ENCODE measurements around the gene HHAT. TPM values are rescaled to one million over a fixed set of nuclear protein-coding genes. Genes with fewer than 3 reads are reported as not detected.

Gene HHAT
- polyA plus RNA-seq, 1 experiment = 4.8 TPM

DNA sequence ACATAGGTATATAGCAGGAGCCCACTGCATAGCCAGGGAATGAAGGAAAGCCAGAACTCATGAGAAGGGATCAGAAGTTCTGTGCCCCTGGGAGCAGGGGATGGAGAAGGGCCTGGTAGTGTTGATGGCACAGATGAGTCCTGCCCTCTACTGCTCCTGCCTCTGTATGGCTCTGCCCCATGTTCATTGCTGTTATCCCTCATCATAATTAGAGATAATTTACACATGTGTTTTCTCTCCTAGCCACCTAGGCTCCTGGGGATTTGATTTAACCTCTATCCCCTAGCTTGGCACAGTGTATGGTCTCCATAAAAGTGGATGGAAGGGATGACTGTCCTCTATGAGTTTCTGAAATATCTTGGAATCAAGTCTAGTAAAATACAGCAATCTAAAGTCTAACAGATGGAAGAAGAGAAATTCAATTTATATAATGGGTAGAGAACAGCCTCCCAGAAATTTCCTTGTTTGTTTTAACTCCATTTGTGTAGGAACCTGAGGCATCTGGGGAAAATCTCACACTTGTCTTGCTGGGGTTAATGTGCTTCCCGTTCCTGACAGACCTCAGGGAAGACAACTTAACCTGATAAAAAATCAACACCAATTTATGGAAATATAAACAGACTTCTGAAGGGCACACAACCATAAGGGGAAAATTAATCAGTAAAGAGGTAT is 393.8 kb downstream of the HHAT start:
- Histone ChIP-seq H3K9me3 (ENCODE audit: control insufficient read depth, insufficient read depth, low read length) (no peaks in the 10 kb centered on the region), H3K27me3 (ENCODE audit: control insufficient read depth, insufficient read depth, low read length) (no peaks in the 10 kb centered on the region), H3K4me3 (ENCODE audit: low read depth, low read length) (no peak overlapping the region), H3K27ac (ENCODE audit: low read depth, low read length) (no peak overlapping the region)
- no peak for DNase-seq (ENCODE audit: low read depth, low spot score)
- TF ChIP-seq, protein P1, sequence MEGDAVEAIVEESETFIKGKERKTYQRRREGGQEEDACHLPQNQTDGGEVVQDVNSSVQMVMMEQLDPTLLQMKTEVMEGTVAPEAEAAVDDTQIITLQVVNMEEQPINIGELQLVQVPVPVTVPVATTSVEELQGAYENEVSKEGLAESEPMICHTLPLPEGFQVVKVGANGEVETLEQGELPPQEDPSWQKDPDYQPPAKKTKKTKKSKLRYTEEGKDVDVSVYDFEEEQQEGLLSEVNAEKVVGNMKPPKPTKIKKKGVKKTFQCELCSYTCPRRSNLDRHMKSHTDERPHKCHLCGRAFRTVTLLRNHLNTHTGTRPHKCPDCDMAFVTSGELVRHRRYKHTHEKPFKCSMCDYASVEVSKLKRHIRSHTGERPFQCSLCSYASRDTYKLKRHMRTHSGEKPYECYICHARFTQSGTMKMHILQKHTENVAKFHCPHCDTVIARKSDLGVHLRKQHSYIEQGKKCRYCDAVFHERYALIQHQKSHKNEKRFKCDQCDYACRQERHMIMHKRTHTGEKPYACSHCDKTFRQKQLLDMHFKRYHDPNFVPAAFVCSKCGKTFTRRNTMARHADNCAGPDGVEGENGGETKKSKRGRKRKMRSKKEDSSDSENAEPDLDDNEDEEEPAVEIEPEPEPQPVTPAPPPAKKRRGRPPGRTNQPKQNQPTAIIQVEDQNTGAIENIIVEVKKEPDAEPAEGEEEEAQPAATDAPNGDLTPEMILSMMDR (IDR thresholded peaks at IDR 0.05; ENCODE audit: low read depth, low read length) = no peak
- CTCF ChIA-PET = no interaction called here
- POLR2A ChIA-PET = no interaction called here

- TF ChIP-seq, protein P1 (IDR thresholded peaks at IDR 0.05; ENCODE audit: low read depth, low read length) = no peak
- Histone ChIP-seq H3K9me3 (ENCODE audit: control insufficient read depth, insufficient read depth, low read length) (no peaks in the 10 kb centered on the region), H3K27me3 (ENCODE audit: control insufficient read depth, insufficient read depth, low read length) (no peaks in the 10 kb centered on the region), H3K4me3 (ENCODE audit: low read depth, low read length) (no peak overlapping the region), H3K27ac (ENCODE audit: low read depth, low read length) (no peak overlapping the region)
- CTCF ChIA-PET = interaction anchor here (0.9 kb wide), 1 partner anchor 10 kb away, joined by 3 read pairs; no protein-coding TSS in a partner anchor
- DNase-seq (ENCODE audit: low read depth, low spot score) = no peak
- POLR2A ChIA-PET = no interaction called here
Measured at GRCh38 chr1:210723646-210724045, 394.9 kb downstream of the HHAT start.

DNA sequence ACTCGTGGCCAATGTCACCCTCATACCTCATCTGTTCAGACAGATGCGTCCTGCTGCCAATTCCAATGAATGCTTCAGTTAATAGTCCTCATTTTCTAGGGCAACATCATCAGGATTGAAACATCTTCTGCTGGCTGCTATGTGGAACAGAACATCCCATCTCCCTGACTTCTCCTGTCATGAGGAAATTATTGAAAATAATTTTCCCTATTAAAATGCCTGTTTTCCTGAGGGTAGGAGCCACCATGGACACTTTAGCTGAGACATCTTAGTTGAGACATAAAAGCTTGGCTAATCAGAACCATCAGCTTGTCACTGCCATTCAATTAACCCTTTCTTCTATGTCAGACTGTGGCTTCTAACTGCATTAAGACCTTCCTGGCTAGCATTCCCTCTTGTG is 396.1 kb downstream of the HHAT start:
- Histone ChIP-seq H3K9me3 (ENCODE audit: control insufficient read depth, insufficient read depth, low read length) (no peaks in the 10 kb centered on the region), H3K4me3 (ENCODE audit: low read depth, low read length) (no peak overlapping the region), H3K27ac (ENCODE audit: low read depth, low read length) (no peak overlapping the region), H3K27me3 (ENCODE audit: control insufficient read depth, insufficient read depth, low read length) (no peaks in the 10 kb centered on the region)
- POLR2A ChIA-PET = no interaction called here
- TF ChIP-seq, protein P1 (IDR thresholded peaks at IDR 0.05; ENCODE audit: low read depth, low read length) = no peak
- CTCF ChIA-PET = interaction anchor here (1.8 kb wide), 1 partner anchor 409 kb away, joined by 6 read pairs; the partner anchor contains the start of gene KCNH1
- no peak for DNase-seq (ENCODE audit: low read depth, low spot score)

Small RNA genes lying within 50 kb of the gene (small RNA-seq; reads per million reads assigned to genes)
- 173 reads per million, percentile 91 among the genes with 10 or more reads in this experiment for gene RNU5A-8P (ENCODE audit: insufficient read length, low read depth)

Other genes with a start within 250 kb of the HHAT start
- 1.7 and 1.8 TPM in 2 replicates for gene SERTAD4, start 96.1 kb upstream of the HHAT start, polyA plus RNA-seq (2011; rRNA removed)